H1 (cell line): Measurements from ENCODE around the gene WDFY4.

Experiments used
- CHD2 ChIP-seq: IDR thresholded peaks from 2 replicates; pipeline ENCODE4 v1.6.1; 2012; ENCODE audit warnings: low read length, improper control_type of control experiment
- CREB1 ChIP-seq: IDR thresholded peaks from 2 replicates; pipeline ENCODE4 v1.6.1; 2012; ENCODE audit warnings: inconsistent platforms
- CTCF ChIP-seq, 3 experiments: IDR thresholded peaks; 1 replicate in 2 of 3; 2 replicates in 1 of 3; pipeline versions ENCODE4 v1.5.1 to v1.6.1; 2011; ENCODE audit warnings: low read length in 3 of 3, mild to moderate bottlenecking in 3 of 3, inconsistent platforms in 2 of 3, low read depth in 1 of 3, moderate library complexity in 1 of 3; ENCODE audit not compliant: insufficient read depth in 1 of 3; ENCODE audit errors: control extremely low read depth in 1 of 3
- E2F6 ChIP-seq: IDR thresholded peaks from 2 replicates; pipeline ENCODE4 v1.6.1; 2012; ENCODE audit warnings: inconsistent platforms
- EP300 ChIP-seq, 2 experiments: IDR thresholded peaks; 1 replicate in 1 of 2; 2 replicates in 1 of 2; pipeline ENCODE4 v1.6.1; 2011 to 2012; ENCODE audit warnings: low read depth in 2 of 2, low read length in 2 of 2, mild to moderate bottlenecking in 2 of 2, borderline replicate concordance in 1 of 2, inconsistent platforms in 1 of 2, moderate library complexity in 1 of 2
- EZH2 ChIP-seq: fragments of 200-600 bp; sonication (generic); IDR thresholded peaks from 2 replicates; pipeline ENCODE4 v1.7.1; 2012; ENCODE audit warnings: low read depth, mild to moderate bottlenecking, moderate library complexity, low read length, inconsistent platforms; ENCODE audit not compliant: severe bottlenecking
- KDM5A ChIP-seq: fragments of 200-600 bp; IDR thresholded peaks from 2 replicates; pipeline ENCODE4 v1.7.1; 2012; ENCODE audit warnings: mild to moderate bottlenecking, low read length, inconsistent platforms, mixed read lengths
- MAX ChIP-seq: IDR thresholded peaks from 2 replicates; pipeline ENCODE4 v1.6.1; 2012; ENCODE audit warnings: inconsistent platforms
- POLR2A ChIP-seq, 2 experiments: IDR thresholded peaks; 1 replicate in 1 of 2; 2 replicates in 1 of 2; pipeline ENCODE4 v1.6.1; 2011; ENCODE audit warnings: low read depth in 2 of 2, low read length in 2 of 2, mild to moderate bottlenecking in 2 of 2; ENCODE audit errors: control extremely low read depth in 1 of 2
- POLR2AphosphoS5 ChIP-seq: IDR thresholded peaks from 2 replicates; pipeline ENCODE4 v1.6.1; 2011; ENCODE audit warnings: low read depth, low read length
- RAD21 ChIP-seq, 2 experiments: IDR thresholded peaks in 1 of 2; conservative IDR thresholded peaks in 1 of 2; 2 replicates each; pipeline ENCODE4 v1.6.1; 2011; ENCODE audit warnings: low read depth in 2 of 2, low read length in 2 of 2, improper control_type of control experiment in 1 of 2, inconsistent platforms in 1 of 2, mild to moderate bottlenecking in 1 of 2, moderate library complexity in 1 of 2
- RFX5 ChIP-seq: IDR thresholded peaks from 2 replicates; pipeline ENCODE4 v1.6.1; 2011; ENCODE audit warnings: low read depth, low read length, improper control_type of control experiment, borderline replicate concordance
- TAF7 ChIP-seq: optimal IDR thresholded peaks from 2 replicates; pipeline ENCODE3; 2011; ENCODE audit warnings: low read depth, mild to moderate bottlenecking, inconsistent platforms, low read length, moderate library complexity, borderline replicate concordance

GRCh38 chr10:48775206-48775517, 90.5 kb downstream of the WDFY4 start:
- no peak for TF ChIP-seq CTCF (IDR thresholded peaks at IDR 0.05; ENCODE audit: control extremely low read depth in 1 of 3, insufficient read depth in 1 of 3, low read depth in 1 of 3, low read length in 3 of 3)
- no peak for TF ChIP-seq MAX
- TF ChIP-seq POLR2AphosphoS5 = no peak
- no peak for TF ChIP-seq KDM5A
- no peak for TF ChIP-seq CHD2
- TF ChIP-seq EP300 (IDR thresholded peaks at IDR 0.05; ENCODE audit: borderline replicate concordance in 1 of 2, low read depth in 2 of 2, low read length in 2 of 2) = no peak
- TF ChIP-seq POLR2A (IDR thresholded peaks at IDR 0.05; ENCODE audit: control extremely low read depth in 1 of 2, low read depth in 2 of 2, low read length in 2 of 2) = no peak
- TF ChIP-seq EZH2 = no peak
- no peak for TF ChIP-seq TAF7
- TF ChIP-seq E2F6 = no peak
- TF ChIP-seq CREB1 = no peak
- no peak for TF ChIP-seq RFX5
- no peak for TF ChIP-seq RAD21 (IDR thresholded peaks at IDR 0.05 in 1 of 2, conservative IDR thresholded peaks at IDR 0.05 in 1 of 2; ENCODE audit: low read depth in 2 of 2, low read length in 2 of 2)
